ENCODE results near the gene TRPM3. TPM values are rescaled to one million over a fixed set of nuclear protein-coding genes. Genes with fewer than 3 reads are reported as not detected.

The TRPM3 gene
- polyA plus RNA-seq, 2 of the 4 experiments (the other 2 are of a cell fraction): not detected

- ChIA-PET CTCF (no interaction called here), POLR2A (no interaction called here)
- Histone ChIP-seq H3K4me2 (no peak overlapping the region), H3K9me3 (no peaks in the 10 kb centered on the region), H3K4me1 (no peaks in the 10 kb centered on the region), H3K4me3 (no peak overlapping the region), H3K27ac (no peak overlapping the region)
- ATAC-seq (no peak), FAIRE-seq (no peak), DNase-seq (ENCODE audit: low read depth in 1 of 2, low spot score in 1 of 2) (no peak)
- 3% methylated on average over 2 of the region's 2 CpGs for WGBS (ENCODE audit: missing lambda C conversion rate)
- TF ChIP-seq CEBPB (IDR thresholded peaks at IDR 0.05) (no peak), MAFK (IDR thresholded peaks at IDR 0.05; ENCODE audit: partially characterized antibody) (no peak), REST (IDR thresholded peaks at IDR 0.05) (no peak), BHLHE40 (IDR thresholded peaks at IDR 0.05; ENCODE audit: low read depth, low read length) (no peak), HOXB5 (CRISPR knock-in tag; IDR thresholded peaks at IDR 0.05) (no peak), RCOR1 (IDR thresholded peaks at IDR 0.05; ENCODE audit: low read depth, low read length) (no peak), ZSCAN20 (CRISPR knock-in tag; IDR thresholded peaks at IDR 0.05) (no peak), POLR2AphosphoS2 (conservative IDR thresholded peaks at IDR 0.05; ENCODE audit: low read length) (no peak), KDM5A (IDR thresholded peaks at IDR 0.05) (no peak), SMC3 (IDR thresholded peaks at IDR 0.05) (no peak), MYC (IDR thresholded peaks at IDR 0.05; ENCODE audit: borderline replicate concordance, low read length) (no peak), CBX2 (IDR thresholded peaks at IDR 0.05; ENCODE audit: borderline replicate concordance, low read depth) (no peak), MAZ (IDR thresholded peaks at IDR 0.05; ENCODE audit: borderline replicate concordance, low read depth, low read length) (no peak), POLR2A (IDR thresholded peaks at IDR 0.05; ENCODE audit: low read length) (no peak), RARB (CRISPR knock-in tag; IDR thresholded peaks at IDR 0.05) (no peak), ELK1 (IDR thresholded peaks at IDR 0.05; ENCODE audit: low read depth, low read length) (no peak), NFE2L2 (conservative IDR thresholded peaks at IDR 0.05; ENCODE audit: low read length) (no peak), ZNF302 (CRISPR knock-in tag; IDR thresholded peaks at IDR 0.05) (no peak), CHD4 (IDR thresholded peaks at IDR 0.05; ENCODE audit: borderline replicate concordance) (no peak), HOXB13 (CRISPR knock-in tag; IDR thresholded peaks at IDR 0.05; ENCODE audit: low read depth) (no peak)
Measured at GRCh38 chr9:70814597-70814996, 306.8 kb downstream of the TRPM3 start.

GRCh38 chr9:70813141-70813540 lies 308.3 kb downstream of the TRPM3 start:
- CTCF ChIA-PET: no interaction called here
- Histone ChIP-seq H3K4me1 (no peaks in the 10 kb centered on the region), H3K27ac (no peak overlapping the region), H3K9me3 (no peaks in the 10 kb centered on the region), H3K4me3 (no peak overlapping the region), H3K4me2 (no peak overlapping the region)
- FAIRE-seq (no peak), DNase-seq (ENCODE audit: low read depth in 1 of 2, low spot score in 1 of 2) (no peak), ATAC-seq (no peak)
- no peak for TF ChIP-seq PHF8 (IDR thresholded peaks at IDR 0.05; ENCODE audit: borderline replicate concordance, low read depth)
- TF ChIP-seq SMC3 (IDR thresholded peaks at IDR 0.05): no peak
- no peak for TF ChIP-seq FOXS1 (CRISPR knock-in tag; IDR thresholded peaks at IDR 0.05)
- no peak for TF ChIP-seq RNF2 (IDR thresholded peaks at IDR 0.05; ENCODE audit: borderline replicate concordance, low read depth)
- POLR2A ChIA-PET: no interaction called here
- 45% methylated on average over 2 of the region's 2 CpGs for WGBS (ENCODE audit: missing lambda C conversion rate)

All from A549 (cell line).